Neural cell (in vitro differentiated cells): Measurements from ENCODE around the gene OSBPL5. TPM values are rescaled to one million over a fixed set of nuclear protein-coding genes. Genes with fewer than 3 reads are reported as not detected.

Experiments
- H2AFZ ChIP-seq: fragments of 200-600, 300-800 bp; sonication (generic), shearing (Covaris generic); 2 replicates; pipeline ENCODE4 v1.6.0; 2014; ENCODE audit warnings: low read depth, mild to moderate bottlenecking, antibody characterized with exemption, low read length, moderate library complexity
- H3F3A ChIP-seq: fragments of 200-600 bp; shearing (Covaris generic); 2 replicates; pipeline ENCODE4 v1.6.1; 2016; ENCODE audit warnings: mild to moderate bottlenecking, moderate library complexity, mixed read lengths, antibody characterized with exemption, low read length; ENCODE audit not compliant: insufficient read depth, poor library complexity, severe bottlenecking
- H3K27ac ChIP-seq: fragments of 200-600, 300-800 bp; sonication (generic), shearing (Covaris generic); 2 replicates; pipeline ENCODE4 v1.5.1; 2014; ENCODE audit warnings: mild to moderate bottlenecking, low read length, moderate library complexity
- H3K27me3 ChIP-seq: fragments of 300-800, 200-600 bp; sonication (generic), shearing (Covaris generic); 2 replicates; pipeline ENCODE4 v1.6.0; 2014; ENCODE audit warnings: mild to moderate bottlenecking, low read depth, low read length, moderate library complexity; ENCODE audit not compliant: insufficient read depth
- H3K36me3 ChIP-seq: fragments of 300-800, 200-600 bp; sonication (generic), shearing (Covaris generic); 2 replicates; pipeline ENCODE4 v1.5.1; 2014; ENCODE audit warnings: mild to moderate bottlenecking, antibody characterized with exemption, low read length, moderate library complexity; ENCODE audit not compliant: insufficient read depth
- H3K4me2 ChIP-seq: fragments of 300-800, 200-600 bp; sonication (generic), shearing (Covaris generic); 2 replicates; pipeline ENCODE4 v1.6.0; 2014; ENCODE audit warnings: mild to moderate bottlenecking, low read length
- H3K4me3 ChIP-seq: fragments of 300-800, 200-600 bp; sonication (generic), shearing (Covaris generic); 2 replicates; pipeline ENCODE4 v1.5.1; 2014; ENCODE audit warnings: mild to moderate bottlenecking, low read length, moderate library complexity
- H3K79me2 ChIP-seq: fragments of 200-600 bp; shearing (Covaris generic); replicated peaks from 2 replicates; pipeline ENCODE4 v1.6.0; 2014; ENCODE audit warnings: mild to moderate bottlenecking, low read length, moderate library complexity; ENCODE audit not compliant: insufficient read depth
- H3K9ac ChIP-seq: fragments of 300-800, 200-600 bp; sonication (generic), shearing (Covaris generic); 2 replicates; pipeline ENCODE4 v1.6.1; 2016; ENCODE audit warnings: mild to moderate bottlenecking, low read length, mixed read lengths
- H3K9me2 ChIP-seq: fragments of 200-600 bp; shearing (Covaris generic); 2 replicates; pipeline ENCODE4 v1.6.1; 2016; ENCODE audit warnings: mild to moderate bottlenecking, low read length, mixed read lengths; ENCODE audit not compliant: insufficient read depth
- H3K9me3 ChIP-seq: fragments of 200-600, 300-800 bp; sonication (generic), shearing (Covaris generic); 2 replicates; pipeline ENCODE4 v1.6.1; 2016; ENCODE audit warnings: mild to moderate bottlenecking, mixed run types, low read length, moderate library complexity, mixed read lengths
- H4K20me1 ChIP-seq: fragments of 200-600 bp; shearing (Covaris generic); 2 replicates; pipeline ENCODE4 v1.6.1; 2016; ENCODE audit warnings: mild to moderate bottlenecking, mixed run types; ENCODE audit not compliant: insufficient read depth
- EP300 ChIP-seq: fragments of 450-650 bp; conservative IDR thresholded peaks from 2 replicates; pipeline ENCODE4 v1.6.1; 2014; ENCODE audit warnings: antibody characterized with exemption, mild to moderate bottlenecking, moderate library complexity; ENCODE audit not compliant: poor library complexity, severe bottlenecking
- EZH2 ChIP-seq: fragments of 200-600, 300-800 bp; shearing (Covaris generic), sonication (generic); IDR thresholded peaks from 2 replicates; pipeline ENCODE4 v1.6.1; 2014; ENCODE audit warnings: antibody characterized with exemption, low read length, borderline replicate concordance, mild to moderate bottlenecking; ENCODE audit not compliant: insufficient read depth, poor library complexity, severe bottlenecking
- MXI1 ChIP-seq: fragments of 450-650 bp; conservative IDR thresholded peaks from 2 replicates; pipeline ENCODE4 v1.6.1; 2014; ENCODE audit warnings: antibody characterized with exemption, mild to moderate bottlenecking; ENCODE audit not compliant: poor library complexity, severe bottlenecking
- POLR2AphosphoS5 ChIP-seq: IDR thresholded peaks from 2 replicates; pipeline ENCODE4 v1.6.1; 2012
- RAD21 ChIP-seq: fragments of 450-650 bp; conservative IDR thresholded peaks from 2 replicates; pipeline ENCODE4 v1.6.1; 2014; ENCODE audit warnings: antibody characterized with exemption, mild to moderate bottlenecking, moderate library complexity
- SMC3 ChIP-seq: fragments of 450-650 bp; conservative IDR thresholded peaks from 2 replicates; pipeline ENCODE4 v1.6.1; 2014; ENCODE audit warnings: antibody characterized with exemption, mild to moderate bottlenecking, moderate library complexity; ENCODE audit not compliant: poor library complexity
- TAF1 ChIP-seq: IDR thresholded peaks from 2 replicates; pipeline ENCODE4 v1.6.1; 2012; ENCODE audit warnings: low read depth
- polyA plus RNA-seq: library from polyadenylated mRNA; depleted of rRNA; stranded (reverse); fragments of >200 nt; gene quantifications from 2 replicates; pipeline ENCODE4 v1.2.3, GENCODE V29; 2014
- TF ChIP-seq, protein P1 (sequence below): fragments of 450-650 bp; IDR thresholded peaks from 2 replicates; pipeline ENCODE4 v1.5.1; 2014; ENCODE audit warnings: antibody characterized with exemption, mild to moderate bottlenecking, moderate library complexity; ENCODE audit not compliant: poor library complexity, severe bottlenecking
- TF ChIP-seq, protein P2 (sequence below): IDR thresholded peaks from 2 replicates; pipeline ENCODE4 v1.6.1; 2012; ENCODE audit warnings: borderline replicate concordance

Gene OSBPL5
- polyA plus RNA-seq, 1 donor from 2014 or later, result 49.1 TPM

DNA sequence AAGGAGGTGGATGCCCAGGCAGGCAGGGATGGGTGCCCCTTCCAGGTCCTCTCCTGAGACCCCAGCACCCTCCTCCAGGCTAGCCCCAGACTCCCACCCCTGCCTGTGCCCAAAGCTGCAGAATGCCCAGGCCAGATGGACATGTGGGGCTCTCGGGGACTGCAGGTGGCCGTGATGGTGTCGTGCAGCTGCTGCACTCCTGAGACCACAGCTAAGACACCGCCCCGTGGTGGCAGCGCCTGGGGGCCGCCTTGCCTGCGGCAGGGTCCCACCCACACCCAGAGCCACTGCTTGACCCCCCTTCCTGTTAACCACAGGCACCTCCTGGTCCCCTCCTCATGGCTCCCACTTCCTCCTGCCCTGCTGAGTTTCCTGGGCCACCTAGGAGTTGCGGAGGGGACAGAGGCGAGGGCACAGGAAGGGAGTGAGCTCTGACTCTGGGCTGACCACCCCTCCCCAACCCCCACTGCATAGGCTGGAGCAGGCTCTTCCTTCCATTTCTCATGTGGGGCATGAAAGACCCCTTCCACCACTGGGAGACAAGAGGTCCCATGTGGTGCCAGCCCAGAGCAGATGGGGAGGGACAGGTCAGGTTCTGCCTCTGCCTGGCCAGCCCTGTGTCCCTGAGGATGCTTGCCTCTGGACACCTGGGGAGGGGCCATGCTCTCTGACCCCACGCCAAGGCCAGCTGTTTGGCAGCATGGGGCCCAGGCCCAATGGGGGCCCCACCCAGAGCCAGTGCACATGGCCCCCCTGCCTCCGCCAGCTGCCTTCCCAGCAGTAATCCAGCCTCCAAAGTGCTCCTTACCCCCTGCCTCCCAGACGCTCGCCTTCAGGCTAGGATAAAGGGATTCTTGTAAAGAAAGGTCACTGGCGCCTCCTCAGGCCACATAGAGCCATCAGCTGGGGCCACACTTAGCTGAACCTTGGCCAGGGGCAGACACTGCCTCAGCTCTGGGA, 29.3 kb downstream of the OSBPL5 start:
- H3K4me2 ChIP-seq, result no peak overlapping the region
- TF ChIP-seq RAD21 (no peak), TAF1 (no peak), EZH2 (no peak), POLR2AphosphoS5 (no peak), SMC3 (no peak), MXI1 (no peak), EP300 (no peak)
- TF ChIP-seq, protein P1, sequence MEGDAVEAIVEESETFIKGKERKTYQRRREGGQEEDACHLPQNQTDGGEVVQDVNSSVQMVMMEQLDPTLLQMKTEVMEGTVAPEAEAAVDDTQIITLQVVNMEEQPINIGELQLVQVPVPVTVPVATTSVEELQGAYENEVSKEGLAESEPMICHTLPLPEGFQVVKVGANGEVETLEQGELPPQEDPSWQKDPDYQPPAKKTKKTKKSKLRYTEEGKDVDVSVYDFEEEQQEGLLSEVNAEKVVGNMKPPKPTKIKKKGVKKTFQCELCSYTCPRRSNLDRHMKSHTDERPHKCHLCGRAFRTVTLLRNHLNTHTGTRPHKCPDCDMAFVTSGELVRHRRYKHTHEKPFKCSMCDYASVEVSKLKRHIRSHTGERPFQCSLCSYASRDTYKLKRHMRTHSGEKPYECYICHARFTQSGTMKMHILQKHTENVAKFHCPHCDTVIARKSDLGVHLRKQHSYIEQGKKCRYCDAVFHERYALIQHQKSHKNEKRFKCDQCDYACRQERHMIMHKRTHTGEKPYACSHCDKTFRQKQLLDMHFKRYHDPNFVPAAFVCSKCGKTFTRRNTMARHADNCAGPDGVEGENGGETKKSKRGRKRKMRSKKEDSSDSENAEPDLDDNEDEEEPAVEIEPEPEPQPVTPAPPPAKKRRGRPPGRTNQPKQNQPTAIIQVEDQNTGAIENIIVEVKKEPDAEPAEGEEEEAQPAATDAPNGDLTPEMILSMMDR, result no peak
- TF ChIP-seq, protein P2, sequence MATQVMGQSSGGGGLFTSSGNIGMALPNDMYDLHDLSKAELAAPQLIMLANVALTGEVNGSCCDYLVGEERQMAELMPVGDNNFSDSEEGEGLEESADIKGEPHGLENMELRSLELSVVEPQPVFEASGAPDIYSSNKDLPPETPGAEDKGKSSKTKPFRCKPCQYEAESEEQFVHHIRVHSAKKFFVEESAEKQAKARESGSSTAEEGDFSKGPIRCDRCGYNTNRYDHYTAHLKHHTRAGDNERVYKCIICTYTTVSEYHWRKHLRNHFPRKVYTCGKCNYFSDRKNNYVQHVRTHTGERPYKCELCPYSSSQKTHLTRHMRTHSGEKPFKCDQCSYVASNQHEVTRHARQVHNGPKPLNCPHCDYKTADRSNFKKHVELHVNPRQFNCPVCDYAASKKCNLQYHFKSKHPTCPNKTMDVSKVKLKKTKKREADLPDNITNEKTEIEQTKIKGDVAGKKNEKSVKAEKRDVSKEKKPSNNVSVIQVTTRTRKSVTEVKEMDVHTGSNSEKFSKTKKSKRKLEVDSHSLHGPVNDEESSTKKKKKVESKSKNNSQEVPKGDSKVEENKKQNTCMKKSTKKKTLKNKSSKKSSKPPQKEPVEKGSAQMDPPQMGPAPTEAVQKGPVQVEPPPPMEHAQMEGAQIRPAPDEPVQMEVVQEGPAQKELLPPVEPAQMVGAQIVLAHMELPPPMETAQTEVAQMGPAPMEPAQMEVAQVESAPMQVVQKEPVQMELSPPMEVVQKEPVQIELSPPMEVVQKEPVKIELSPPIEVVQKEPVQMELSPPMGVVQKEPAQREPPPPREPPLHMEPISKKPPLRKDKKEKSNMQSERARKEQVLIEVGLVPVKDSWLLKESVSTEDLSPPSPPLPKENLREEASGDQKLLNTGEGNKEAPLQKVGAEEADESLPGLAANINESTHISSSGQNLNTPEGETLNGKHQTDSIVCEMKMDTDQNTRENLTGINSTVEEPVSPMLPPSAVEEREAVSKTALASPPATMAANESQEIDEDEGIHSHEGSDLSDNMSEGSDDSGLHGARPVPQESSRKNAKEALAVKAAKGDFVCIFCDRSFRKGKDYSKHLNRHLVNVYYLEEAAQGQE, result no peak
- no peak overlapping the region for H3K27ac ChIP-seq
- H2AFZ ChIP-seq, result no peak overlapping the region
- H3K27me3 ChIP-seq, result no peaks in the 10 kb centered on the region
- H3K9me2 ChIP-seq, result no peaks in the 10 kb centered on the region
- no peak overlapping the region for H3K9ac ChIP-seq
- no peaks in the 10 kb centered on the region for H4K20me1 ChIP-seq
- H3K79me2 ChIP-seq, result no peaks in the 10 kb centered on the region
- H3K4me3 ChIP-seq, result no peak overlapping the region
- H3K9me3 ChIP-seq, result no peaks in the 10 kb centered on the region
- no peaks in the 10 kb centered on the region for H3F3A ChIP-seq
- no peaks in the 10 kb centered on the region for H3K36me3 ChIP-seq

DNA sequence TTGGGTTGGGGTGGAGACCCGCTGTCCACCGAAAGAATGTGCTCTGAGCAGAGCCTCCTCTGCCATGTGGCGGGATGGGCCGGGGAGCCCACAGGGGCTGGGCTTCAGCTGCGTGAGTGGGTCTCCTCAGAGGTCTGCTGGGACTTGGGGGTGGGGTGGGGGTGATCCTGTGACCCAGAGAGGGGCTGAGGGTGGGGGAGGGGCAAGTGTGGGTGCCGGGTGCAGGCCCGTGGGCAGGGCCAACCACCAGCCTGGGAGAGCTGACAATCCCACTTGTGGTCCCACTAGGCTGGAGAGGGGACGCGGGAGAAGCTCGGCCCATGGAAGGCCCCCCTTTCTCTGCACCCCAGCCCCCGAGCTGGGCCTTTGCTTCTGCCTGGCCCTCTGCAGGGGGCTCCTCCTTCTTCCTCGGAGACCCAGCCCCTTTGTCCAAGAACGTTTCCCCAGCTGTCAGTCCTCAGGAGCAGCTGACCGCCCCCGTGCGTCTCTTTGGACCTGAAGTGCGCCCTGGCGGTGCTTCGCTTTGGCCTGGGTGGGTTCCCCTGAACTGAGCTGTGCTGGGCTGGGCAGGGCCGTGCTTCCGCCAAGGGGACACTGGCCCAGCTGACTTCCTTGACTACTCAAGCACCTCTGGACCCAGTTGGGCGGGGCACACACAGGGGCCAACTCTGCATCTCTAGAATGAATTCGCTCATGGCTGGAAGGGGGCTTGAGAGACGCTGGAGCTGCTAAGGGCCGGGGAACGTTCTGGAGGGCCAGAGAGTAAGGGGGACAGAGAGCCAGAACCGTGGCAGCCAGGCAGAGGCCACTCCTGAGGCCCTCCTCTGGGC, 30.2 kb downstream of the OSBPL5 start:
- H3K9ac ChIP-seq, result no peak overlapping the region
- H3K79me2 ChIP-seq, result no peaks in the 10 kb centered on the region
- no peaks in the 10 kb centered on the region for H3K9me2 ChIP-seq
- no peaks in the 10 kb centered on the region for H3K36me3 ChIP-seq
- no peaks in the 10 kb centered on the region for H3F3A ChIP-seq
- H3K9me3 ChIP-seq, result no peaks in the 10 kb centered on the region
- no peak overlapping the region for H3K27ac ChIP-seq
- H2AFZ ChIP-seq, result no peak overlapping the region
- no peak overlapping the region for H3K4me2 ChIP-seq
- H4K20me1 ChIP-seq, result no peaks in the 10 kb centered on the region
- TF ChIP-seq, protein P1, result no peak
- TF ChIP-seq SMC3 (no peak), MXI1 (no peak), RAD21 (no peak), POLR2AphosphoS5 (no peak), EZH2 (no peak), EP300 (no peak), TAF1 (no peak)
- TF ChIP-seq, protein P2, result no peak
- no peak overlapping the region for H3K4me3 ChIP-seq
- H3K27me3 ChIP-seq, result no peaks in the 10 kb centered on the region
